Measurements from ENCODE around the gene PDE4B.
A peak's percentile ranks its signal among the peaks of the same experiment; 100 is the strongest.

PDE4B gene

GRCh38 chr1:66349242-66349641 lies 556.5 kb downstream of the PDE4B start:
- H3K4me1 ChIP-seq (ENCODE audit: control insufficient read depth in 1 of 2, insufficient read depth in 1 of 2, low read depth in 1 of 2, low read length in 1 of 2), result peaks cover 22 to 56% of the 10 kb centered on the region in 2 experiments

GRCh38 chr1:66350001-66350547 lies 557.4 kb downstream of the PDE4B start:
- Histone ChIP-seq H3K27me3 (no peaks in the 10 kb centered on the region), H3K9me3 (no peaks in the 10 kb centered on the region), H3K4me1 (ENCODE audit: control insufficient read depth in 1 of 2, insufficient read depth in 1 of 2, low read depth in 1 of 2, low read length in 1 of 2) (peaks cover 25 to 59% of the 10 kb centered on the region in 2 experiments), H3K4me3 (ENCODE audit: low read depth in 1 of 2, low read length in 1 of 2) (peak overlapping the region; percentile 16 to 29), H3K27ac (peak overlapping the region; percentile 72), H3K36me3 (no peaks in the 10 kb centered on the region)
- no peak for TF ChIP-seq CTCF (IDR thresholded peaks at IDR 0.05)

More at GRCh38 chr1:66349242-66349641, 556.5 kb downstream of the PDE4B start:
- Histone ChIP-seq H3K36me3 (no peaks in the 10 kb centered on the region), H3K9me3 (no peaks in the 10 kb centered on the region), H3K4me3 (ENCODE audit: low read depth in 1 of 2, low read length in 1 of 2) (no peak overlapping the region), H3K27me3 (no peaks in the 10 kb centered on the region), H3K27ac (peak overlapping the region; percentile 72)
- no peak for TF ChIP-seq CTCF (IDR thresholded peaks at IDR 0.05)

- Histone ChIP-seq H3K4me3 (ENCODE audit: low read depth in 1 of 2, low read length in 1 of 2) (no peak overlapping the region), H3K36me3 (peaks cover 13% of the 10 kb centered on the region), H3K27me3 (no peaks in the 10 kb centered on the region), H3K9me3 (no peaks in the 10 kb centered on the region), H3K27ac (peak overlapping the region; percentile 51), H3K4me1 (ENCODE audit: control insufficient read depth in 1 of 2, insufficient read depth in 1 of 2, low read depth in 1 of 2, low read length in 1 of 2) (peaks cover 25 to 49% of the 10 kb centered on the region in 2 experiments)
- TF ChIP-seq CTCF (IDR thresholded peaks at IDR 0.05), result no peak
These were observed 558.8 kb downstream of the PDE4B start for GRCh38 chr1:66351478-66351877.

GRCh38 chr1:66351913-66352312 lies 559.2 kb downstream of the PDE4B start:
- no peak overlapping the region for H3K4me3 ChIP-seq (ENCODE audit: low read depth in 1 of 2, low read length in 1 of 2)
- H3K27me3 ChIP-seq, result no peaks in the 10 kb centered on the region
- no peaks in the 10 kb centered on the region for H3K9me3 ChIP-seq
- H3K27ac ChIP-seq, result peak overlapping the region; percentile 51
- H3K36me3 ChIP-seq, result peaks cover 18% of the 10 kb centered on the region
- peaks cover 25 to 49% of the 10 kb centered on the region in 2 experiments for H3K4me1 ChIP-seq (ENCODE audit: control insufficient read depth in 1 of 2, insufficient read depth in 1 of 2, low read depth in 1 of 2, low read length in 1 of 2)
- TF ChIP-seq CTCF (IDR thresholded peaks at IDR 0.05), result no peak

- TF ChIP-seq CTCF (IDR thresholded peaks at IDR 0.05), result no peak
- no peaks in the 10 kb centered on the region for H3K9me3 ChIP-seq
- peaks cover 25 to 49% of the 10 kb centered on the region in 2 experiments for H3K4me1 ChIP-seq (ENCODE audit: control insufficient read depth in 1 of 2, insufficient read depth in 1 of 2, low read depth in 1 of 2, low read length in 1 of 2)
- H3K36me3 ChIP-seq, result peaks cover 26% of the 10 kb centered on the region
- no peaks in the 10 kb centered on the region for H3K27me3 ChIP-seq
- peak overlapping the region; percentile 51 for H3K27ac ChIP-seq
- H3K4me3 ChIP-seq (ENCODE audit: low read depth in 1 of 2, low read length in 1 of 2), result no peak overlapping the region
These were observed 560.1 kb downstream of the PDE4B start for GRCh38 chr1:66352792-66353191.

Data from neutrophil (primary cell).